Testis (tissue), 3 donors: Measurements from ENCODE around the gene KLK10. TPM values are rescaled to one million over a fixed set of nuclear protein-coding genes. Genes with fewer than 3 reads are reported as not detected.

Source experiments
- DNase-seq: peaks from one replicate; pipeline ENCODE4 v3.0.0-alpha.2; 2019
- H3K27ac ChIP-seq, 2 donors: fragments of 200-600 bp; sonication (generic); one replicate each; pipeline ENCODE4 v1.5.1; 2019
- H3K27me3 ChIP-seq: fragments of 200-600 bp; sonication (generic); one replicate; pipeline ENCODE4 v1.5.1; 2019
- H3K36me3 ChIP-seq: fragments of 200-600 bp; sonication (generic); one replicate; pipeline ENCODE4 v1.5.1; 2017; ENCODE audit warnings: low read depth; ENCODE audit errors: missing control alignments
- H3K4me1 ChIP-seq: fragments of 200-600 bp; sonication (generic); one replicate; pipeline ENCODE4 v1.5.1; 2019
- H3K4me3 ChIP-seq, 2 donors: fragments of 200-600 bp; sonication (generic); one replicate each; pipeline ENCODE4 v1.5.1; 2017 to 2019
- H3K9me3 ChIP-seq: fragments of 200-600 bp; sonication (generic); one replicate; pipeline ENCODE4 v1.5.1; 2017
- CTCF ChIP-seq, 3 experiments: fragments of 450-650 bp in 2 of 3; fragments of 200-600 bp in 1 of 3; sonication (generic) in 1 of 3; IDR thresholded peaks; one replicate each; pipeline ENCODE4 v1.5.1; 2016 to 2019; ENCODE audit warnings: antibody characterized with exemption in 3 of 3, mild to moderate bottlenecking in 2 of 3, moderate library complexity in 1 of 3
- POLR2A ChIP-seq: fragments of 450-650 bp; IDR thresholded peaks from one replicate; pipeline ENCODE4 v1.6.1; 2017; ENCODE audit warnings: antibody characterized with exemption, mild to moderate bottlenecking, moderate library complexity
- WGBS, 2 donors: methylation state at CpG; one replicate each; pipeline ENCODE4 v1.1.5; 2018; 5-methylcytosine and 5-hydroxymethylcytosine counted together
- intact Hi-C: fragments of 100-400 bp; cut with DNase I; formaldehyde crosslinking; loops from one replicate; pipeline ENCODE4 v1.15.1; 2023; ENCODE audit warnings: low total_unique reads
- polyA plus RNA-seq: library from polyadenylated mRNA; stranded (reverse); fragments of 350-450 nt; fragmentation: Illumina TruSeq; extraction: RNeasy Lipid Tissue Mini Kit (QIAGEN cat#74804); gene quantifications from one replicate; pipeline ENCODE4 v1.2.3, GENCODE V29; 2014; ENCODE audit warnings: low read depth, low replicate concordance; ENCODE audit not compliant: insufficient read depth
- total RNA-seq, 2 donors: library from RNA; depleted of rRNA; stranded (reverse); fragments of >200 nt; gene quantifications; one replicate each; pipeline ENCODE4 v1.2.3, GENCODE V29; 2016

The KLK10 gene
- total and polyA plus RNA-seq, 3 donors from 2014 or later: 9.2 to 15.7 (median 15.6) TPM

GRCh38 chr19:50982186-50982585 lies 37.3 kb downstream of the KLK10 start:
- TF ChIP-seq POLR2A (no peak), CTCF (IDR thresholded peaks at IDR 0.05) (no peak)
- no peak for DNase-seq

GRCh38 chr19:50981587-50982146 lies 37.8 kb downstream of the KLK10 start:
- Histone ChIP-seq H3K27ac (no peak overlapping the region), H3K4me1 (peaks cover 3% of the 10 kb centered on the region), H3K9me3 (no peaks in the 10 kb centered on the region), H3K36me3 (no peaks in the 10 kb centered on the region), H3K4me3 (no peak overlapping the region), H3K27me3 (no peaks in the 10 kb centered on the region)
- 69 to 73% methylated on average over 5 to 11 of the region's 11 CpGs for WGBS, 2 donors
- no peak for DNase-seq
- no peak for TF ChIP-seq POLR2A
- no peak for TF ChIP-seq CTCF (IDR thresholded peaks at IDR 0.05)
- intact Hi-C loops: no loop called here

More at GRCh38 chr19:50982186-50982585, 37.3 kb downstream of the KLK10 start:
- no peak overlapping the region for H3K4me3 ChIP-seq
- WGBS, 2 donors: 87 to 93% methylated on average over 2 to 4 of the region's 4 CpGs
- no peaks in the 10 kb centered on the region for H3K27me3 ChIP-seq
- intact Hi-C loops: no loop called here
- H3K36me3 ChIP-seq: no peaks in the 10 kb centered on the region
- H3K27ac ChIP-seq: no peak overlapping the region
- peaks cover 3% of the 10 kb centered on the region for H3K4me1 ChIP-seq
- H3K9me3 ChIP-seq: no peaks in the 10 kb centered on the region

GRCh38 chr19:50980208-50980607 lies 39.3 kb downstream of the KLK10 start:
- Histone ChIP-seq H3K4me3 (no peak overlapping the region), H3K36me3 (no peaks in the 10 kb centered on the region), H3K27ac (no peak overlapping the region), H3K9me3 (no peaks in the 10 kb centered on the region), H3K27me3 (no peaks in the 10 kb centered on the region), H3K4me1 (peaks cover 3% of the 10 kb centered on the region)
- 66 to 78% methylated on average over 9 to 13 of the region's 13 CpGs for WGBS, 2 donors
- intact Hi-C loops: no loop called here
- no peak for TF ChIP-seq CTCF (IDR thresholded peaks at IDR 0.05)
- TF ChIP-seq POLR2A: no peak
- no peak for DNase-seq

- H3K4me3 ChIP-seq: no peak overlapping the region
- DNase-seq: no peak
- 59 to 71% methylated on average over 8 of the region's 8 CpGs for WGBS, 2 donors
- H3K9me3 ChIP-seq: no peaks in the 10 kb centered on the region
- TF ChIP-seq POLR2A: no peak
- no peak for TF ChIP-seq CTCF (IDR thresholded peaks at IDR 0.05)
- H3K4me1 ChIP-seq: peaks cover 3% of the 10 kb centered on the region
- no peak overlapping the region for H3K27ac ChIP-seq
- H3K36me3 ChIP-seq: no peaks in the 10 kb centered on the region
- intact Hi-C loops: no loop called here
- no peaks in the 10 kb centered on the region for H3K27me3 ChIP-seq
Observed at GRCh38 chr19:50979758-50980157, 39.8 kb downstream of the KLK10 start.

GRCh38 chr19:50978772-50979390 lies 40.6 kb downstream of the KLK10 start:
- Histone ChIP-seq H3K36me3 (no peaks in the 10 kb centered on the region), H3K4me3 (no peak overlapping the region), H3K27ac (no peak overlapping the region), H3K27me3 (no peaks in the 10 kb centered on the region), H3K4me1 (peaks cover 3% of the 10 kb centered on the region), H3K9me3 (no peaks in the 10 kb centered on the region)
- intact Hi-C loops: no loop called here
- TF ChIP-seq CTCF (IDR thresholded peaks at IDR 0.05): no peak
- no peak for TF ChIP-seq POLR2A
- DNase-seq: no peak
- WGBS, 2 donors: 77 to 78% methylated on average over 5 of the region's 5 CpGs
